ENCODE results near the gene PCDH18.
"Not testable (repeated sequence)": the region's sequence is repeated elsewhere in the genome, so short reads cannot be mapped to it uniquely, and the experiment has no call there.

The PCDH18 gene

GRCh38 chr4:137540356-137540755 lies 8.1 kb upstream of the PCDH18 start (continued):
- no peak for TF ChIP-seq POU6F1 (CRISPR knock-in tag; IDR thresholded peaks at IDR 0.05; ENCODE audit: borderline replicate concordance, low read depth)
- TF ChIP-seq OSR1 (CRISPR knock-in tag; IDR thresholded peaks at IDR 0.05), result no peak
- no peak for TF ChIP-seq SNAI2 (CRISPR knock-in tag; IDR thresholded peaks at IDR 0.05)

DNA sequence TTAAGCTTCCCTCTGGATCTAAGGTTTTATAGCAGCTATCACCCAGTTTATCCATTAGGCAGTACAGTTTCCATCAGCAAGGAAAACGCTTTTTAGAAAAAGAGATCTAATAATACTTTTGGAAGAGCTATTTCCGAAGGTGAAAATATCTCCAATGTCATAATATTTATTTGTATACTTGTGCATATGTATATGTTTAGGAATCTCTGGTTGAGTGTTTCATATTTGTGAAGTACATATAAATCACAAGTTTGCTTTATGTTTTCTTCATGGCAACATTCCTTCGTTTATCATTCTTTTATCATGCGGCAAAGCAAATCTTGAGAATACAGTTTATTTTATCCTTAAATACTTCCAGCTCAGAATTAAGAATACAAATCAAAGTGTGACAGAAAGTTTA lies 6.2 kb upstream of the PCDH18 start:
- no peak for ATAC-seq
- TF ChIP-seq ZNF8 (CRISPR knock-in tag; IDR thresholded peaks at IDR 0.05) (no peak), RARB (CRISPR knock-in tag; IDR thresholded peaks at IDR 0.05) (no peak), ESRRG (CRISPR knock-in tag; IDR thresholded peaks at IDR 0.05) (no peak)

- ATAC-seq, result not testable (repeated sequence)
These were observed 5.5 kb upstream of the PCDH18 start for GRCh38 chr4:137537807-137538206.

- no peak for ATAC-seq
- no peak for TF ChIP-seq TCF4 (CRISPR knock-in tag; IDR thresholded peaks at IDR 0.05; ENCODE audit: borderline replicate concordance)
These were observed 4.7 kb upstream of the PCDH18 start for GRCh38 chr4:137536789-137537561.

DNA sequence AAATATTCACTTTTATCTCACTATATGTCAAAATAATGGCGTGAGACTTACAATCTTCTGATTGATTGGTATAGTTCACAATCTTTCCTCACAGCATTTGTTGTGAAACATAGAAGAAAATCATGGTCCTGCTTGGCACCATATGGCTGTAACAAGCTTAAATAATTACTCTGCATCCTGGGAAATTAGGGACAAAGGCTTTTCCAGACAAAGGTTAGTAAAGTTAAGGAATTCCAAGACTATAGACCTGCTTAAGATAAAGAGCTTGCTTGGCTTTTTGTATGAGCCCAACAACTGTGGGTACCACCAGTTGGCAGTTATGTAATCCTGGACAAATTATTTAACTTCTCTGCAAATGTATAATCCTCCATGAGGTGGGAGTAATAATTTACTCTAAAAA lies 3.4 kb upstream of the PCDH18 start:
- no peak for TF ChIP-seq CSDC2 (CRISPR knock-in tag; IDR thresholded peaks at IDR 0.05)
- no peak for TF ChIP-seq ZNF8 (CRISPR knock-in tag; IDR thresholded peaks at IDR 0.05)
- TF ChIP-seq BACH2 (CRISPR knock-in tag; IDR thresholded peaks at IDR 0.05; ENCODE audit: borderline replicate concordance), result no peak
- no peak for TF ChIP-seq ZC3H10 (CRISPR knock-in tag; IDR thresholded peaks at IDR 0.05)
- TF ChIP-seq PPARA (CRISPR knock-in tag; IDR thresholded peaks at IDR 0.05; ENCODE audit: borderline replicate concordance), result no peak

DNA sequence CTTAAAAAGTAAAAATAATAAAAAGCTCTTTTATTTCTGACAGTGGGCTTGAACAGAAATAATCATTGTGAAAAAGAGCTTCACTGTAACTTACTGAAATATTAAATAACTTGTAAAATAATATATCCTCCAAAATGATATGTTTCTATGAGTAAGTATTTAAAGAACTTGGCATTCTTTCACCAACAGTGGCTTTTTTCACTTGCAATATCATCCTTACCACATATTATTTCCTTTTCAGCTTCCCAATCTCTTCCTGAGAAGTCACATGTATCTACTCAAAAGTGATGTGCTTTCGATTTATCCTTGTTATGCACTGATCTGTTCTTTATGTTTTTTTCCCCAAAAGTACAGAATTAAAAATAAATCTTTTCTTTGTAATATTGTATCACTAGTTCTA lies 2.2 kb upstream of the PCDH18 start:
- TF ChIP-seq, protein P1, sequence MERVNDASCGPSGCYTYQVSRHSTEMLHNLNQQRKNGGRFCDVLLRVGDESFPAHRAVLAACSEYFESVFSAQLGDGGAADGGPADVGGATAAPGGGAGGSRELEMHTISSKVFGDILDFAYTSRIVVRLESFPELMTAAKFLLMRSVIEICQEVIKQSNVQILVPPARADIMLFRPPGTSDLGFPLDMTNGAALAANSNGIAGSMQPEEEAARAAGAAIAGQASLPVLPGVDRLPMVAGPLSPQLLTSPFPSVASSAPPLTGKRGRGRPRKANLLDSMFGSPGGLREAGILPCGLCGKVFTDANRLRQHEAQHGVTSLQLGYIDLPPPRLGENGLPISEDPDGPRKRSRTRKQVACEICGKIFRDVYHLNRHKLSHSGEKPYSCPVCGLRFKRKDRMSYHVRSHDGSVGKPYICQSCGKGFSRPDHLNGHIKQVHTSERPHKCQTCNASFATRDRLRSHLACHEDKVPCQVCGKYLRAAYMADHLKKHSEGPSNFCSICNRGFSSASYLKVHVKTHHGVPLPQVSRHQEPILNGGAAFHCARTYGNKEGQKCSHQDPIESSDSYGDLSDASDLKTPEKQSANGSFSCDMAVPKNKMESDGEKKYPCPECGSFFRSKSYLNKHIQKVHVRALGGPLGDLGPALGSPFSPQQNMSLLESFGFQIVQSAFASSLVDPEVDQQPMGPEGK (CRISPR knock-in tag; IDR thresholded peaks at IDR 0.05; ENCODE audit: borderline replicate concordance), result no peak
- no peak for TF ChIP-seq ZNF8 (CRISPR knock-in tag; IDR thresholded peaks at IDR 0.05)
- no peak for TF ChIP-seq ZC3H10 (CRISPR knock-in tag; IDR thresholded peaks at IDR 0.05)
- TF ChIP-seq ISL1 (CRISPR knock-in tag; IDR thresholded peaks at IDR 0.05), result no peak
- no peak for TF ChIP-seq POU6F1 (CRISPR knock-in tag; IDR thresholded peaks at IDR 0.05; ENCODE audit: borderline replicate concordance, low read depth)
- TF ChIP-seq OSR1 (CRISPR knock-in tag; IDR thresholded peaks at IDR 0.05), result no peak
- no peak for TF ChIP-seq ZFP3 (CRISPR knock-in tag; IDR thresholded peaks at IDR 0.05)
- no peak for TF ChIP-seq ZNF70 (CRISPR knock-in tag; IDR thresholded peaks at IDR 0.05)
- TF ChIP-seq ARNTL (CRISPR knock-in tag; IDR thresholded peaks at IDR 0.05; ENCODE audit: borderline replicate concordance, low read depth), result no peak
- no peak for ATAC-seq

More for the DNA sequence above, 3.4 kb upstream of the PCDH18 start:
- ATAC-seq, result no peak

GRCh38 chr4:137533855-137534254 lies 1.6 kb upstream of the PCDH18 start:
- ATAC-seq, result no peak
- TF ChIP-seq RARB (CRISPR knock-in tag; IDR thresholded peaks at IDR 0.05), result no peak
- no peak for TF ChIP-seq TOX (CRISPR knock-in tag; IDR thresholded peaks at IDR 0.05; ENCODE audit: borderline replicate concordance)
- no peak for TF ChIP-seq ZFP3 (CRISPR knock-in tag; IDR thresholded peaks at IDR 0.05)
- no peak for TF ChIP-seq ZNF565 (CRISPR knock-in tag; conservative IDR thresholded peaks at IDR 0.05; ENCODE audit: low read depth)
- no peak for TF ChIP-seq BACH2 (CRISPR knock-in tag; IDR thresholded peaks at IDR 0.05; ENCODE audit: borderline replicate concordance)
- TF ChIP-seq, protein P2, sequence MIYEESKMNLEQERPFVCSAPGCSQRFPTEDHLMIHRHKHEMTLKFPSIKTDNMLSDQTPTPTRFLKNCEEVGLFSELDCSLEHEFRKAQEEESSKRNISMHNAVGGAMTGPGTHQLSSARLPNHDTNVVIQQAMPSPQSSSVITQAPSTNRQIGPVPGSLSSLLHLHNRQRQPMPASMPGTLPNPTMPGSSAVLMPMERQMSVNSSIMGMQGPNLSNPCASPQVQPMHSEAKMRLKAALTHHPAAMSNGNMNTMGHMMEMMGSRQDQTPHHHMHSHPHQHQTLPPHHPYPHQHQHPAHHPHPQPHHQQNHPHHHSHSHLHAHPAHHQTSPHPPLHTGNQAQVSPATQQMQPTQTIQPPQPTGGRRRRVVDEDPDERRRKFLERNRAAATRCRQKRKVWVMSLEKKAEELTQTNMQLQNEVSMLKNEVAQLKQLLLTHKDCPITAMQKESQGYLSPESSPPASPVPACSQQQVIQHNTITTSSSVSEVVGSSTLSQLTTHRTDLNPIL (CRISPR knock-in tag; IDR thresholded peaks at IDR 0.05; ENCODE audit: low read depth), result no peak
- no peak for TF ChIP-seq ISL1 (CRISPR knock-in tag; IDR thresholded peaks at IDR 0.05)
- TF ChIP-seq, protein P1 (CRISPR knock-in tag; IDR thresholded peaks at IDR 0.05; ENCODE audit: borderline replicate concordance), result no peak
- no peak for TF ChIP-seq TCF4 (CRISPR knock-in tag; IDR thresholded peaks at IDR 0.05; ENCODE audit: borderline replicate concordance)
- TF ChIP-seq OSR1 (CRISPR knock-in tag; IDR thresholded peaks at IDR 0.05), result no peak
- no peak for TF ChIP-seq ESRRG (CRISPR knock-in tag; IDR thresholded peaks at IDR 0.05)
- no peak for TF ChIP-seq SNAI2 (CRISPR knock-in tag; IDR thresholded peaks at IDR 0.05)
- TF ChIP-seq, protein P3, sequence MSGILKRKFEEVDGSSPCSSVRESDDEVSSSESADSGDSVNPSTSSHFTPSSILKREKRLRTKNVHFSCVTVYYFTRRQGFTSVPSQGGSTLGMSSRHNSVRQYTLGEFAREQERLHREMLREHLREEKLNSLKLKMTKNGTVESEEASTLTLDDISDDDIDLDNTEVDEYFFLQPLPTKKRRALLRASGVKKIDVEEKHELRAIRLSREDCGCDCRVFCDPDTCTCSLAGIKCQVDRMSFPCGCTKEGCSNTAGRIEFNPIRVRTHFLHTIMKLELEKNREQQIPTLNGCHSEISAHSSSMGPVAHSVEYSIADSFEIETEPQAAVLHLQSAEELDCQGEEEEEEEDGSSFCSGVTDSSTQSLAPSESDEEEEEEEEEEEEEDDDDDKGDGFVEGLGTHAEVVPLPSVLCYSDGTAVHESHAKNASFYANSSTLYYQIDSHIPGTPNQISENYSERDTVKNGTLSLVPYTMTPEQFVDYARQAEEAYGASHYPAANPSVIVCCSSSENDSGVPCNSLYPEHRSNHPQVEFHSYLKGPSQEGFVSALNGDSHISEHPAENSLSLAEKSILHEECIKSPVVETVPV (CRISPR knock-in tag; IDR thresholded peaks at IDR 0.05), result no peak
- TF ChIP-seq ZFP30 (CRISPR knock-in tag; IDR thresholded peaks at IDR 0.05), result no peak
